Activated CD8-positive, alpha-beta memory T cell treated with anti-CD3 and anti-CD28 coated beads for 48 hours (primary cell): ENCODE data around the gene ZNHIT1.
"Not testable (repeated sequence)": the region's sequence is repeated elsewhere in the genome, so short reads cannot be mapped to it uniquely, and the experiment has no call there.

Experiments used
- DNase-seq, 3 experiments: peaks; one replicate each; pipeline ENCODE4 v3.0.0-alpha.2; 2020; ENCODE audit warnings: low read depth in 2 of 3, low spot score in 2 of 3

The ZNHIT1 gene

DNA sequence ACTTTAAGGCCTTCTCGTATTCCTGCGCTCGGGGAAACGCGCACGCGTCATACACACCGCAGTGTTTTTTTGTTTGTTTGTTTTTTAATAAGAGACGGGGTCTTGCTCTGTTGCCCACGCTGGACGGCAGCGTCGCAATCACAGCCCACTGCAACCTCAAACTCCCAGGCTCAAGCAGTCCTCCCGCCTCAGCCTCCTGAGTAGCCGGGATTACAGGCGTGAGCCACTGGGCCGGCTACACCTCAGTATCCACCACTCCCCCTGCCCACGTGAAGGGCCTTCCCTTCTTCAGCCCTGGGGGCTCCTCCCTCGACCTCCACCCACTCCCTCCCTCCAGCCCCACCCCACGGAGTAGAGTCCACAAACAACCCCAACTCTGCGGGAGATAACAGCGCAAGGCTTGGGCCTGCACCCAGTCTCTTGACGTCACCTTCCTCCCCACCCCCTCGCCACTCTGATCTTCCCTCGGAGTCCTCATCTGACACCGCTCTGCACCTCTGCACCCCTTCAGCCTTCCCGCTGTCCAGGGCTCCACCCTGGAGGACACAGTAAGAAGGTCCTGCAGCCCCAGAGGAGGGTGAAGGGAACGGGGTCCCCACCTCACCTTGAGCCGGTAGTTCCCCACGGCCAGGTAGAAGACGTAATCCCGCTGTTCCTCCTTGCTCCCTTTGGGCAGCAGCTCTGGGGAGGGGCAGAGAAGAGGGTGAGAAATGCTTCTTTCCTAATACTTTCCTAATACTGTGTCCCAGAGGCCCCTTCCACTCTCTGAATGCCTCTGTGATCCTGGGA is 22.5 kb downstream of the ZNHIT1 start:
- no peak for DNase-seq

DNA sequence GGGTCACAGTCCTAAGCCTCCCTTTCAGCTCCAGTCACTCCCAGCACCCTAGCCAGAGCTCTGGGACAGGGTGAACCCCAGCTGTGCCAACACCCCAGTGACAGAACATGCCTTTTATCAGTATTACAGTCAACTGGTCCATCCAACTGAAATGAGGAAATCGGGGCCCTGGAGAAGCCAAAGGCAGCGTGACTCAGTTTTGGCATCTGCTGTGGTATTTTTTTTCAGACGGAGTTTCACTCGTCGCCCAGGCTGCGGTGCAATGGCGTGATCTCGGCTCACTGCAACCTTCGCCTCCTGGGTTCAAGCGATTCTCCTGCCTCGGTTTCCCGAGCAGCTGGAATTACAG is 23.0 kb downstream of the ZNHIT1 start:
- DNase-seq: no peak

DNA sequence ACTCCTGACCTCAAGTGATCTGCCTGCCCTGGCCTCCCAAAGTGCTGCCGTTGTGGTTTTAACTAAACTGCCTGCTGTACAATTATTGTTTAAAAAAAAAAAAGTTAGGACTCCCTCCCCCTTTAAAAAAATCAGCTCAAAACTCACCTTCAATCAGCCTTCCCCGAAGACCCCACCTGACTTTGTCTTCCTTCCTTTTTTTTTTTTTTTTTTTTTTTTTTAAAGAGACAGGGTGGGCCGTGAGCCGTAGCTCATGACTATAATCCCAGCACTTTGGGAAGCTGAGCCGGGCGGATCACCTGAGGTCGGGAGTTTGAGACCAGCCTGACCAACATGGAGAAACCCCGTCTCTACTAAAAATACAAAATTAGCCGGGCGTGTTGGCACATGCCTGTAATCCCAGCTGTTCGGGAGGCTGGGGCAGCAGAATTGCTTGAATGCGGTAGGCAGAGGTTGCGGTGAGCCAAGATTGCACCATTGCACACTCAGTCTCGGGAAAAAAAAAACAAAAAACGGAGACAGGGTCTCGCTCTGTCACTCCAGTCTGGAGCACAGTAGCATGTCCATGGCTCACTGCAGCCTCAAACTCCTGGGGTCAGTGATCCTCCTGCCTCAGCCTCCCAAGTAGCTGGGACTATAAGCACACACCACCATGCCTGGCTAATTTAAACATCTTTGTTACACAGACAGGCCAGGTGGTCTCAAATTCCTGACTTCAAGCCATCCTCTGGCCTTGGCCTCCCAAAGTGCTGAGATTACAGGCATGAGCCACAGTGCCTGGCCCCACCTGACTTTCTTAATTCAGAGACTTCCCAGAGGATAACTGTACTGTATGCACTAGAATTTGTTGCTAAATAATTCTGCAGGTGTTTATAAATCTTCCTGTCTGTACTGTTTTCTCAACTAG is 23.7 kb downstream of the ZNHIT1 start:
- no peak for DNase-seq

DNA sequence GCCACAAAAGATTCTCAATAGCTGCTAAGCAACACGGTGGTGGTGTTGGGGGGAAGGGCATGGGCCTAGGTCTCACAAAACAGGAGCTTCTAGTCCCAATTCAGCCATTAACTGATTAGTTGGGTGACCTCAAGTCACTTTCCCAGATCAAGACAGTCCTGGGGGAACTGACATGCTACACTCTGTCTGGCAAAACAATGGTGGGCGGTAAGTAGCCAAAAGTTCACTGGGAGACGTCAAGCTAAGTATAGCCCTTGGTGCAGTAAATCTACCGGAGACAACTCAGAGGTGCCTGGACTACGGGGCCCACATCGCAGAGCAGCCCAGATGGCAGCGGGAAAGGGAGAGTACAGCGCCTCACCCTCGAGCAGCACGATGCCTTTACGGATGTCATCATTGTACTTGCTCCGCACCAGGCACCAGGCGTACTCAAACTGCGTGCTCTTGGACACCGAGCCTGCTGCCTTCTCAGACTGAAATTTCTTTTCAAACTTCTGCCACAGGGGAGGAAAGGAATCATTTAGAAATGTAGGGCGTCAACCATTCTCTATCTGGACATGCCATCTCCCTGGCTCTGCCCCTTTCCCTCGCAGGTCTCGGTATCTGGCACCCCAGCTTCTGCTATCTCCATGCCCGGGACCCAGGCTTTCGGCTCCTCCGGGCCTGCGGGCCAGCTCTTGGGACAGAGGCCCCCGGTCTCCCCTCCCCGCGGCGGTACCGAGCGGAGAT is 25.8 kb downstream of the ZNHIT1 start:
- peak in 1 of 3 experiments; percentile 51 for DNase-seq

DNA sequence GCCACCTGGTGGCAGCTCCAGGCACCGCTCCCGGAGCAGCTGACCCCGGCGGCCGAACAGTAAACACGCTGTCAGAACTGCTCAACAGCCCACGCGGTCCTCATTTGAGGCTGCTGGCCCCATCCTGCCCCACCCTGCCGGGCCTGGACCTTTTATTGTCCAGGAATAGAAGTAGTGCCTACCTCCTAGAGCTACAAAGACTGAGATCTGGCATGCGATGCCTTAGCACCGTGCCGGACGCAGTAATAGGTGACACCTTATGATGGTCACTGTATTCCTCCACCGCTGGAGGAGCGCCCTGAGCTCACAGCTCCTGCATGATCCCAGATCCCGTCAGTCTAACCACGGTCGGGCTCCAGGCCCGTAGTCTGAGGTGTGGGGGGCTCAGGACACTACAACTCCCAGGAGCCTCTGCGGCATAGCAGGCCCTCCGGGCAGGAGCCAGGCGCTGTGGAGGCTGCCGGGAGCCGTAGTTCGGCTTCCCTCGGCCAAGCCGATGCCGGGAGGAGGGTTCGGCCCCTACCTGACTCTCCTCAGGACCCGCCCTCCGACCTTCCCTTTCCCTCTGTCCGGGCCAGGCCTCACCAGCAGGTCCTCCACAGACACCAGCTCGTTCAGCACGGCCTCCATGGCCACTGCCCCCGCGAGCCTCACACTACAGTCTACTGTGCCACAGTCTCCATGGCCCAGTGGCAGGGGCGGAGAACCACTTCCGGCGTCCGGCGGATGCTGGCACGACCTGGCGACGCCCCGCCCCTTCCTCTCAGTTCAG is 26.6 kb downstream of the ZNHIT1 start, which contains the start of gene FIS1:
TSS of gene FIS1 (minus strand) at position 707 of the 772 bp plus-strand sequence. CDS start at position 630, 77 bp downstream.
- DNase-seq: peak; percentile 87 to 95 (median 88)

DNA sequence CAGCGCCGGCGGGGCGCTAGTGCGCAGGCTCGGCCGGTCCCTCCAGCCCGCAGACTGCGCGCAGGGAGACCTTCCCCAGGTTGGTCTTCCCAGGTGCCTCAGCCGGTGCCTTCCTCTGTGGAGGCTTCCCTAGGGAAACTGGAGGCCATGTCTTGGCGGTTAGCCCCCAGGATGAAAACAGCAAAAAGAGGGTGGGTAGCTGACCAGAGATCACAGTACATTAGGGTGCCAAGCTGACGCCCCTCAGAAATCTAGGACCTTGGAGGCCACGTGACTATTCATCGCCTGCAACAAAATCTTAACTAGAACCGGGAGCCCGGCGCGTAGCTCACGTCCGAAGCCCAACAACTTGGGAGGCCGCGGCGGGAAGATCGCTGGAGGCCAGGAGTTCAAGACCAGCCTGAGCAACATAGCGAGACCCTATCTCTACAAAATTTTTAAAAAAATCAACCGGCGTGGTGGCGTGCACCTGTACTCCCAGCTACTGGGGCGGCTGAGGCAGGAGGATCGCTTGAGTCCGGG is 27.2 kb downstream of the ZNHIT1 start:
- DNase-seq: no peak

DNA sequence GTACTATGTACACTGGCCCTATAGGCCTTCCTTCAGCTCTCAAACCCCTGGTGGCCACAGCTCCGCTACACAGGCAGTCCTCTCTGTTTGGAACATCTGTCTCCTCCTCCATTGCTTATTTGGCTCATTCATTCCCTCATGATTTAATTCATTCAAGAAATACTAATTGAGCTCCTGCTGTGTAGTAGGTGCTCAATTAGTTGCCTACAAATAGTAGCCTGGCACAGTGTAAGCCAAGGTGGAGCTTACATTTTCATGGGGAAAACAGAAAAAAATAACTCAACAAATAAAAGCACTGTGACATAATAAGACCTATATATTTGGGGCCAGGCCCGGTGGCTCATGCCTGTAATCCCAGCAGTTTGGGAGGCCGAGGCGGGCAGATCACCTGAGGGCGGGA is 30.3 kb downstream of the ZNHIT1 start:
- no peak for DNase-seq

DNA sequence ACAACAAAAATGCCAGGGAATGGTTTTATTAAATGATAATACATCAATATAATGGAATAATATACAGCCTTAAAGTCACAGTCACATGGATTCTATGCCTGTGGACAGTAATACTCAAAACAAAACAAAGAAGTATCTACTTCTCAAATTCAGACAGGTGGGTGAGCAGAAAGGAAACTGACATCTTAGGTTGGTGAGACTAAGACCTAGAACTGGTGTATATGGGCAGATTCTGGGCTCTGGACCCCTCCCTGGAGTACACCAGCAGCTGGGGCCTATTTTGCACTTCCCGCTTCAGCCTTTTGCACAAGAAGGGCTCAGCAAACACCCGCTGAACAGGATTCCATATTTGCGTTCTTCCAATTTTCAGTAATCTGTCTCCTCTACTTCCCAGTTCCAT is 32.4 kb downstream of the ZNHIT1 start:
- DNase-seq: no peak

DNA sequence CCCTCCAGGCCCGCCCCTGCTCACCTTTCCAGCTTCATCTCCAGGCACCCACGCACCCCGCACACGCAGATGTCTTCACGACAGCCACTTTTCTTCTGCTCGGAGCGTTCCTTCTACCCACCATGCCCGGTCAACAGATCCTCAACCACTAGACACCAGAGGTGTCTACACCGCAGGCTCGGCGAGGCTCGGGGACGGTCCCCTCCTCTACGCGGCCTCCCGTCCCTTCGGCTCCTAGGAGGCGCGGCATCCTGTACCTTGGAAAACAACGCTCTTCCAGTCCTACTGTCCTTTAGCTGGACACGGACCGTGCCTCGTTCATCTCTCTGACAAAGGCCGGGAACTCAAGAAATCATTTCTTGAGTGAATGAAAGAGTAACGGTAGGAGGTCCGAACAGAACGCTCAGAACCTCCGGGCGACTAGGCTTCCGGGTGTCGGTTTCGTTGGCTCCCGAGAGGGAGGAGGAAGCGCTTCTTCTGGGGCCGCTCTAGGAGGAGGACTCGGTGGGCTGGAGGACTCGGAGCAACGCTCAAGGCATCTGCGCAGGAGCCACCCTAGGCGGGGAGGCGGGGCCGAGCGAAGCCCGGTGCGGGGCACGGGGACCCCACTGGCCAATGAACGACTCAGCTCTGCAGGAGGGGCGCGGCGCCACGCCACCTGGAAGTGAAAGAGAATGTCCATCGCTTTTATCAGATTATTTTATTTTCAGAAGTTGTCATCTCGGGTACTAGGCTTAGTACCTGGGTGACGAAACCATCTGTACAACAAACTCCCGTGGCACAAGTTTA is 34.1 kb downstream of the ZNHIT1 start:
- DNase-seq: peak; percentile 93 to 98 (median 94)

DNA sequence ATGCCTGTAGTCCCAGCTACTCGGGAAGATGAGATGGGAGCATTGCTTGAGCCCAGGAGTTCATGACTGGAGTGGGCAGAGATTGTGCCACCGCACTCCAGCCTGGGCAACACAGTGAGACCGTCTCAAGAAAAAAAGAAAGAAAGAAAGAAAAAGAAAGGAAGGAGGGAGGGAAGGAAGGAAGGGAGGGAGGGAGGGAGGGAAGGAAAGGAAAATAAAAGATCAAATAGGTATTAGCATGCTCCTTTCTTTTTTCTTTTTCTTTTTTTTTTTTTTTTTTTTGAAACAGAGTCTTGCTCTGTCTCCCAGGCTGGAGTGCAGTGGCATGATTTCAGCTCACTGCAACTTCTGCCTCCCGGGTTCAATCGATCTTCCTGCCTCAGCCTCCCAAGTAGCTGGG is 35.2 kb downstream of the ZNHIT1 start:
- not testable (repeated sequence) for DNase-seq

DNA sequence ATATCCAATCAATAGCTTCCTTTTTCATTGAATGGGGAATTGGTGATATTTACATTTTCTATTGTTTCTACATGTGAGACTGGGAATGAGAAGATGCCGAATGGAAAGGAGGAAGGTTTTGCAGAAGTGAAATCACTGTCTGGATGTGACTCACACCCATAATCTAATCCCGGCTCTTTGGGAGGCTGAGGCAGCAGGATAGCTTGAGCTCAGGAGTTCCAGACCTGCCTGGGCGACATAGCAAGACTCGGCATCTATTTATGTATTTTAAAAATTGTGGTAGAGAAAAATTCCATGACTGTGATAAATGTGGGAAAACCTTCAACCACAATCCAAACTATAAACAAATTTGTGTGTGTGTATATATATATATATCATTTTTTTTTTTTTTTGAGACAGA is 37.8 kb downstream of the ZNHIT1 start:
- DNase-seq: no peak

DNA sequence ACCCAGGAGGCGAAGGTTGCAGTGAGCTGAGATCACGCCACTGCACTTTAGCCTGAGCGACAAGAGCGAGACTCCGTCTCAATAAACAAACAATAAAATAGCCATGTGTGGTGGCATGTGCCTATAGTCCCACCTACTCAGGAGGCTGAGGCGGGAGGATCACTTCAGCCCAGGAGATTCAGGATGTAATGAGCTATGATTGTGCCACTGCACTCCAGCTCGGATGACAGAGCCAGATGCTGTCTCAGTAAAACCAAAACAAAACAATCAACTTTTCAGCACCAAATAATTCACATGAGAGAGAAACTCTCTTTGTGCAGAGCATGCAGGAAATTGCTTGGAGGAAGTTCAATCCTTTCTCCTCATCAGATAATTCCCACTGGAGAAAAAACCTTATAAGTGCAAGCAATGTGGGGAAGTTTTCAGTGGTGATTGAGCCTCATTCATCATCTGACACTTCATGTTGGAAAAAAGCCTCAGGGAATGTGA is 40.3 kb downstream of the ZNHIT1 start:
- no peak for DNase-seq

DNA sequence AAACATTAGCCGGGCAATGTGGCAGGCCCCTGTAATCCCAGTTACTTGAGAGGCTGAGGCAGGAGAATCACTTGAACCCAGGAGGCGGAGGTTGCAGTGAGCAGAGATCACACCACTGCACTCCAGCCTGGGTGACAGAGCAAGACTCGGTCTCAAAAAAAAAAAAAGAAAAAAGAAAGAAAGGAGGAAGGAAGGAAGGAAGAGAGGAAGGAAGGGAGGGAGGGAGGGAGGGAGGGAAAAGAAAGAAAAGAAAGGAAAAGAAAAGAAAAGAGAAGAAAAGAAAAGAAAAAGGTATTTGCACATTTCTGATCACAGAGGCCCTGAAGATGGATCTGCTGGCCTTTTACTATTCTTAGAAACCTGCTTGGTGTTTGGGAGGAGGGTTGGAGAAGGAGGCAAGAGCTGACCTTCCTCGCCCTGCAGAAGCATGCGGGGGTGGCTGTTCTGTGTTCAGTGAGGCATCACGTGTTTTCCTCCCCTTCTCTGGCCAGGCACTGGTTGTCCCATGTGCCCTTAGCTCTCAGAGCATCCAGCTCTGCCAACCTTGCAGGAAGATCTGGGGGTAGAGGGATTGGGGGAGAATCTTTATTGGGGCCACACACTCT is 46.2 kb downstream of the ZNHIT1 start:
- DNase-seq: not testable (repeated sequence)

DNA sequence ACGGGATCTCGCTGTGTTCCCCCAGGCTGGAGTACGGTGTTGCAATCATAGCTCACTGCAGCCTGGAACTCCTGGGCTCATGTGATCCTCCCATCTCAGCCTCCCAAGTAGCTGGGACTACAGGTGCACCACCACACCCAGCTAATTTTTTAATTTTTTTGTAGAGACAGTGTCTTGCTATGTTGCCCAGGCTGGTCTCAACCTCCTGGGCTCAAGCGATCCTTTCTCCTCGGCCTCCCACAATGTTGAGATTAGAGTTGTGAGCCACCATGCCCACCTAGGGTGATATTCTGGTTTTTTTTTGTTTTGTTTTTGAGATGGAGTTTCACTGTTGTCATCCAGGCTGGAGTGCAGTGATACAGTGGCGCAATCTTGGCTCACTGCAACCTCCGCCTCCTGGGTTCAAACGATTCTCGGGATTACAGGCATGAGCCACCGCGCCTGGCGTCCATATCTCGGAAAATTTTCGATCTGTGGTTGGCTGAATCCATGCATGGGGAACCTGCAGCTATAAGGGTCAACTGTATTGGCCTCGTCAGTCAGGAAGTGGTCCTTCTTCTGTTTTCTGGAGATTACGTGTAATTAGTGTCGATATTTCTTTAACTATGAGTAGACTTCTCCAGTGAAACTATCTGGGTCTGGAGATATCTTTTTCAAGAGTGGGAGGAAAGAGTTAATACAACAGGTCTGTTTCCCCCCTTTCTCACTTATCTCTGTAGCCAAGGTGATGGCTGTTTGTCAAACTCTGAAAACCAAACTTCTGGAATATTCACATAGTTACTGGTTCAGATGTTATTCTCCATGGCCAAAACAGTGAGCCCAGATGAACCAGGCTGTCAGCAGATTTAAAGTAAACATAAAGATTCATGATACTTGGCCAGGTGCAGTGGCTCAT is 47.9 kb downstream of the ZNHIT1 start:
- DNase-seq: no peak

DNA sequence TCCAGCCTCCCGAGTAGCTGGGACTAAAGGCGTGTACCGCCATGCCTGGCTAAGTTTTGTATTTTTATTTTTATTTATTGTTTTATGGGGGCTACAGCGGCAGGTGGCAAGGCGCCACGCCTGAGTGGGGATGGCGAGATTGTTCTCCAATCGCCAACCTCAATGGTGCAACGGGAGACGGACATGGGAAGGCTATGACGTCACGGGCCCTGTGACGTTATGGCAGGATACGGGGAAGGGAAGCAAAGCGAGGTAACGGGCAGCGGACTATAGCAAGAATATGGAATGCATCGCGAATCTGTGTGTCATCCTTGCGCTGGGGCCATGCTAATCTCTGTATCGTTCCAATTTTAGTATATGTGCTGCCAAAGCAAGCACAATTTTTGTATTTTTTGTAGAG is 51.7 kb downstream of the ZNHIT1 start:
- DNase-seq: no peak

DNA sequence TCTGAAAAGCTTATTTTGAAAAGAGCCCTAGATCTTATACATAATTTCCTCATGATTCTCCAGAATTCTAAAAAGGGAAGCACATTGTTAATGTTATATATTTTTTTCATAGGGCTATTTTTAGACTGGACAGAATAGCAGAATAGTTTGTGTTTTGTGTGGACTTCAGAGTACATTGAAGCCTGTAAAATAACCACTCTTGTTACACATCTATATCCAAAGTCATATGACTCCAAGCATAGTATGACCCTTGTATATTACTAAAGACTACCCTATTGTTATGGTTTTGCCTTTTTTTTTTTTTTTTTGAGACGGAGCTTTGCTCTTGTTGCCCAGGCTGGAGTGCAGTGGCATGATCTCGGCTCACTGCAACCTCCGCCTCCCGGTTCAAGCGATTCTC is 53.1 kb downstream of the ZNHIT1 start:
- DNase-seq: no peak

DNA sequence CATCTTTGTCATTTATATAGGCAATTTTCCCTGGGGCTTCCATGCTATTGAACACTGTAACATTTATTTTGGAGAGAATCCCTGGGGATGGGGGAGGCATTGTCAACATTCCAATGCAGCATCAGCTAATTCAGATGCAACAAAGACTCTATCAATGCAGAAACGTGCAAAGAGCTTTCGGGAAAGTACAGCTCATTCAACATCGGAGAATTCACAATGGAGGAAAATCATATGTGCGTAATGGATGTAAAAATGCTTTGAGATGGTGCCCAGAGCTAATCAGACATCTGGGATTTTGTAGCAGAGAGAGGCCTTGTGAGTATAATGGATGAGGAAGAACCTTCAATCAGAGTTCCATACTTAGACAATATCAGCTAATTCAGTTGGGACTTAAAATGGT is 55.2 kb downstream of the ZNHIT1 start:
- DNase-seq: no peak
